ENCODE measurements around the gene NUCB2.

NUCB2 gene

GRCh38 chr11:17272801-17273200, 3.7 kb upstream of the NUCB2 start:
- DNase-seq, result no peak

- DNase-seq, result no peak
These were observed 3.3 kb upstream of the NUCB2 start for GRCh38 chr11:17273211-17273610.

GRCh38 chr11:17273668-17274282, 2.8 kb upstream of the NUCB2 start:
- no peak for DNase-seq

- no peak for DNase-seq
These were observed 921 bp upstream of the NUCB2 start for GRCh38 chr11:17275400-17276235.

GRCh38 chr11:17277024-17277584, 565 bp downstream of the NUCB2 start:
- DNase-seq, result no peak

GRCh38 chr11:17280494-17281127, 4.1 kb downstream of the NUCB2 start:
- DNase-seq, result no peak

GRCh38 chr11:17286332-17286731, 9.8 kb downstream of the NUCB2 start:
- no peak for DNase-seq

- DNase-seq, result no peak
These were observed 10.5 kb downstream of the NUCB2 start for GRCh38 chr11:17287058-17287457.

- DNase-seq, result no peak
These were observed 15.2 kb downstream of the NUCB2 start for GRCh38 chr11:17291710-17292109.

GRCh38 chr11:17293311-17293710, 16.8 kb downstream of the NUCB2 start:
- DNase-seq, result no peak

GRCh38 chr11:17294033-17294432, 17.5 kb downstream of the NUCB2 start:
- DNase-seq, result no peak

- DNase-seq, result no peak
These were observed 20.5 kb downstream of the NUCB2 start for GRCh38 chr11:17296852-17297559.

GRCh38 chr11:17298302-17298701, 21.8 kb downstream of the NUCB2 start:
- DNase-seq, result no peak

GRCh38 chr11:17300372-17300771, 23.8 kb downstream of the NUCB2 start:
- no peak for DNase-seq

- DNase-seq, result no peak
These were observed 37.1 kb downstream of the NUCB2 start for GRCh38 chr11:17313349-17314231.

GRCh38 chr11:17314232-17314547, 37.7 kb downstream of the NUCB2 start:
- DNase-seq, result no peak

GRCh38 chr11:17314904-17315426, 38.4 kb downstream of the NUCB2 start:
- no peak for DNase-seq

GRCh38 chr11:17328871-17329494, 52.4 kb downstream of the NUCB2 start:
- no peak for DNase-seq

- no peak for DNase-seq
These were observed 55.1 kb downstream of the NUCB2 start for GRCh38 chr11:17331669-17332068.

- no peak for DNase-seq
These were observed 57.5 kb downstream of the NUCB2 start for GRCh38 chr11:17333799-17334586.

- DNase-seq, result no peak
These were observed 66.7 kb downstream of the NUCB2 start for GRCh38 chr11:17343257-17343656.

All from activated CD4-positive, CD25-positive, alpha-beta regulatory T cell treated with anti-CD3 and anti-CD28 coated beads, Interleukin-2, amount 50 U/mL, for 72 hours (primary cell).